GM13976 (cell line): ENCODE measurements around the gene SNED1.
A peak's percentile ranks its signal among the peaks of the same experiment; 100 is the strongest.

Experiments used
- DNase-seq: peaks from one replicate; pipeline ENCODE4 v3.0.0; 2012; ENCODE audit warnings: low spot score
- in situ Hi-C: fragments of 300-500 bp; cut with MboI; formaldehyde crosslinking; loops from one replicate; pipeline ENCODE4 v1.12.0; 2022; ENCODE audit warnings: low sequenced_read_pairs, mixed read lengths, inconsistent platforms; ENCODE audit not compliant: unreplicated experiment
- TF ChIP-seq, protein P1 (sequence below): IDR thresholded peaks from 2 replicates; pipeline ENCODE4 v1.5.1; 2012; ENCODE audit warnings: borderline replicate concordance, mild to moderate bottlenecking; ENCODE audit not compliant: insufficient read depth; ENCODE audit errors: extremely low read depth, missing control alignments, control extremely low read depth

The SNED1 gene

DNA sequence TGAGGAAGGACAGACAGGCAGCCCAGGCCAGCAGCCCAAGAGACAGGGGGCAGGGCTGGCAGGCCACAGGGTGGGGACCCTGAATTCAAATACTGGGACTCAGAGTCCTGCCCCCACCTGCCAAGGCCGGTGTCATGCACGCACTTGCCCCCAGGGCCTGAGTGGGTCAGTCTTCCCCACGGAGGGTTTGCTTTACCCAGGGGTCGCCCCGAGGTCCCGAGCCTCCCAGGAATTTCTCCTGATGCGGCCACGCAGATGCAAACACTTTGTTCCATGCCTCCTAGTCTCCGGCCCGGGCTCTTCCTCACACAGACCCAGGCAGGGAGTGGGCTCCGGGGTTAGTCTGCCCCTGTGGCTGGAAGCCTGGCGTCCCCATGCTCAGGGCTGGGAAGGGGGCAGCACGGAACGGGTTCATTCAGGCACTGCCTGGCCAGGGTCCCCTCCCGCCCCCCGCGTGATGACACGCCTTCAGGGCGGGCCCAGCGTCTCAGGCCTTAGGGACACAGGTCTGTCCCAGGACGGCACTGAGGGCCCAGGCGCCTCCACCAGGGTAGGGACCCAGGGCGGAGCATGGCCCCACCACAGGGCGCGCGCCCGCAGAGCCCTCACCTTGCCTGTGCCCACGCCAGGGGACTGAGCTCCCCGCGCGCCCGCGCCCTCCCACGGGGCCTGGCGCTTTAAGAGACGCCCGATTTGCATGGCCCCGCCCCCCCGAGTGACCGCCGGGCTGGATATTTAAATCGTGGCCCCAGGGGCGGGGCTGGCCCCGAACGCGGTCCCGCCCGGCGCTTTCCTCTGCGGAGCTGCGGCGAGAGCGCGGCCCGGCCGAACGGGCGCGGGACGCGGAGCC is at the start of gene SNED1:
TSS of gene SNED1 (plus strand) at position 763 of the 850 bp plus-strand sequence. CDS start 220 bp downstream, outside the sequence.
- TF ChIP-seq, protein P1, sequence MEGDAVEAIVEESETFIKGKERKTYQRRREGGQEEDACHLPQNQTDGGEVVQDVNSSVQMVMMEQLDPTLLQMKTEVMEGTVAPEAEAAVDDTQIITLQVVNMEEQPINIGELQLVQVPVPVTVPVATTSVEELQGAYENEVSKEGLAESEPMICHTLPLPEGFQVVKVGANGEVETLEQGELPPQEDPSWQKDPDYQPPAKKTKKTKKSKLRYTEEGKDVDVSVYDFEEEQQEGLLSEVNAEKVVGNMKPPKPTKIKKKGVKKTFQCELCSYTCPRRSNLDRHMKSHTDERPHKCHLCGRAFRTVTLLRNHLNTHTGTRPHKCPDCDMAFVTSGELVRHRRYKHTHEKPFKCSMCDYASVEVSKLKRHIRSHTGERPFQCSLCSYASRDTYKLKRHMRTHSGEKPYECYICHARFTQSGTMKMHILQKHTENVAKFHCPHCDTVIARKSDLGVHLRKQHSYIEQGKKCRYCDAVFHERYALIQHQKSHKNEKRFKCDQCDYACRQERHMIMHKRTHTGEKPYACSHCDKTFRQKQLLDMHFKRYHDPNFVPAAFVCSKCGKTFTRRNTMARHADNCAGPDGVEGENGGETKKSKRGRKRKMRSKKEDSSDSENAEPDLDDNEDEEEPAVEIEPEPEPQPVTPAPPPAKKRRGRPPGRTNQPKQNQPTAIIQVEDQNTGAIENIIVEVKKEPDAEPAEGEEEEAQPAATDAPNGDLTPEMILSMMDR = no peak
- DNase-seq = peak; percentile 80
- in situ Hi-C loops = no loop called here

DNA sequence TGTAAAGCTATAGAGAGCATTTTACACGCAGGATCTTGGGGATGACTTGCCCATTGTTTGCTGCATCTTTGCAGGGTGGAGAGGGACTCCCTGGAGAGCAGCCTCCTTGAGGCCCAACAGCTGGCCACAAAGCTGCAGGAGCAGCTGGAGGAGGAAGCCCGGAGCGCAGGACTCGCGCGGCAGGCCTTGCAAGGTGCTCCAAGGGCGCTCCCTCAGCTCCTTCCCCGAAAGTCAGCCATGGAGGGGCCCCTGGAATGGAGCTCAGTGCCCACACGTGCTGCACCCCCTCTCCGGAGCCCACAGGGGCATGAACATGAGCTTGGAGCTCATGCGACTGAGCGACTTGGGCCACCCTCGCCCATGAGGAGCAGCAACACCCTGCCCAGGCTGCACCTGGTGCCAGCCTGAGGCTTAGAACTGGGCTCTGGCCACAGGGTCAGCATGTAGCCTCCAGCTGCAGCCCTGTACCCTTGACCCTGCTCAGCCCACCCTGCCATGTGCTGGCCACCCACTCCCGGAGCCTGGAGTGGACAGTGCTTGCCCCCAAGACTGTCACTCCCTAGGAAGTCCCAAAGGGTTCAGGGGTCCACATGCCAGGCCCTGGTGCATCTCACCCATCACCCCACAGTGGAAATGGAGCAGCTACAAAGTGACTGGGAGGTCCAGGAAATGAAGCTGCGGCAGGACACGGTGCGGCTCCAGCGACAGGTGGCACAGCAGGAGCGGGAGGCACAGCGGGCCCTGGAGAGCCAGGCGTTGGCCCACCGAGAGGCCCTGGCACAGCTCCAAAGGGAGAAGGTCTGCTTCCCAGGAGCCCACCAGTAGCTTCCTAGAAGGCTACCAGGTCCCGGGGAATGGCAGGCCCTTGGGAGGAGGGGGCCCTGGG is 49.3 kb upstream of the SNED1 start:
- in situ Hi-C loops = no loop called here
- DNase-seq = no peak
- TF ChIP-seq, protein P1 = no peak

DNA sequence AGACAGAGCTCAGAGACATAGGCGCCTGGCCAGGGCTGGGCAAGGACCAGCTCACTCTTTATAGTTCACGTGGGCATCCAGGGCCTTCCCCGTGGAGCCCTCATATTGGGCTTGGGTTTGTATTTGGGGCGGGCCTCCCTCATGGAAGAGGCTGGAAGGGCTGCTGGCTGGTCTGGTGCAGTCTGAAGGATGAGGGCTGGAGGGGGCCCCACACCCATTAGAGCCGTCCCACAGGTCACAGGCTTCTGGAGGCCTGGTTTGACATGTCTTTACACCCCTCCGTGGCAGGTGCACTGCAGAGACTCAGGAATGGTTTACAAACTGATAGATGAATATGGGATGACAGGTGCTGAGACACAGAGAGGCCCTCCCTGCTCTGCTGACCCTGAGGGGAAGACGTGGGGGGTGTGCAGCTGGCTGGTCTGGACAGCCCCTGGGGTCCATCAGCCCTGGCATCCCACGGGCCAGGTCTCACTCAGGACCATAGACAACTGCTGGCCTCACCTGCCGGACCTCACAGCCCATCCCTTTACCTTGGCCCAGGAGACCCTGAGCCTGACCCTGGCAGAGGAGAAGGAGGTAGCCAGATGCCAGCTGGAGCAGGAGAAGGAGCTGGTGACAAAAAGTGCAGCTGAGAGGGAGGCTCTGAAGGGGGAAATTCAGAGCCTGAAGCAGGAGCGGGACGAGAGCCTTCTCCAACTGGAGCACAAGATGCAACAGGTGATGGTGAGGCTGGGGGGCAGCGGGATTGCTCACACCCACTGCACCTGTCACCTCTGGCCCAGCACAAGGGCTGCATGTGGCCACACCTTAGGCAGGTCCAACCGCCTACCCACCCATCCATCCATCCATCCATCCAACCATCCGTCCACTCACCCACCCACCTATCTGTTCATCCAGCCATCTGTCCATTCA is 48.4 kb upstream of the SNED1 start:
- in situ Hi-C loops = no loop called here
- TF ChIP-seq, protein P1 = no peak
- no peak for DNase-seq

DNA sequence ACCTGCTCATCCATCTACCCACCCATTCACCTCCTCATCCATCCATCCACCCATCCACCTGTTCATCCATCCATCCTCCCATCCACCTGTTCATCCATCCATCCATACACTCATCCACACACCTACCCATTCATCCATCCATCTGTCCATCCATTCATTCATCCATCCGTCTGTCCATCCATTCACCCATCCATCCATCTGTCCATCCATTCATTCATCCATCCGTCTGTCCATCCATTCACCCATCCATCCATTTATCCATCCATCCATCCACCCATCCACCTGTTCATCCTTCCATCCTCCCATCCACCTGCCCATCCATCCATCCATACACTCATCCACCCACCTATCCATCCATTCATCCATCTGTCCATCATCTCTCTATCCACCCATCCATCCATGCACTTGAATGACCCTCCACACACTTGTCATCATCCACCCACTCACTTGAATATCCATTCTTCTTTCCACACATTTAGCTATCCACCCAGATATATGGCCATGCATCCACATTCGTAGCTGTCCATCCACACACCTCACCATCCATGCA is 47.3 kb upstream of the SNED1 start:
- in situ Hi-C loops = no loop called here
- no peak for DNase-seq
- TF ChIP-seq, protein P1 = no peak

DNA sequence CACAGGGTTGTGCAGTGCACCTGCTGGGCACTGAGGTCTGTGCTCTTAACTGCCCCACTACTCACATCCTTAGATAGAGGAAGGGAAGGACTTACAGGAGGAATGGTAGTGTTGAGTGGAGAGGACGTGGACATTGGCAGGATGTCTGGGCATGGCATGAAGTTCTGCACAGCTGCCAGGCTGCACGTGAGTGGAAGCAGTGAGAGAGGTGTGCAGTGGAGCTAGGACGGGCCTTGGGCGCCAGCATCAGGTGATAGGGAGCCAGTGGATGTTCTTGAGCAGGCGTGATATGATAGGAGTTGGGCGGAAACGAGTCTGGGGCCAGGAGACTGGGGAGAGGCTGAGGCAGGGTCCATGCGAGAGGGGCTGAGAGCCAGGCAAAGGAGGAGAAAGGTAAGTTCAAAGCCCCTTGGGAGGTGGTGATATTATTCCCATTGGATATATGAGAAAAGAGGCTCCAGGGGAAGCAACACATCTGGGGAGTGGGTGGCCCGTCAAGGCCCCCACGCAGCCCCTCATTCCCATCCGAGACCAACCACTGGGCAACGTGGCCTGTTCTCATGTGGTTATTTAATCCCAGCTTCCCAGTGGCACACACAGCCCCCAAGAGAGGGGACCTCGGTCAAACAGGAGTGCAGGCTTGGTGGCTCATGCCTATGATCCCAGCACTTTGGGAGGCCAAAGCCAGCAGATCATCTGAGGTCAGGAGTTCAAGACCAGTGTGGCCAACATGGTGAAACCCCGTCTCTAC is 45.7 kb upstream of the SNED1 start:
- TF ChIP-seq, protein P1 = no peak
- in situ Hi-C loops = no loop called here

More for the DNA sequence above, 45.7 kb upstream of the SNED1 start:
- DNase-seq = no peak
